ENCODE measurements around the gene TMEM80. TPM values are rescaled to one million over a fixed set of nuclear protein-coding genes. Genes with fewer than 3 reads are reported as not detected.

The TMEM80 gene
- total RNA-seq, 4 donors from 2014 or later = 19.3 to 121 (median 41.8) TPM

- no peaks in the 10 kb centered on the region for H3K9me3 ChIP-seq
- TF ChIP-seq POLR2AphosphoS5 (IDR thresholded peaks at IDR 0.05) (peak in 2 of 3 donors; percentile 33 to 43), POLR2A (IDR thresholded peaks at IDR 0.05) (peak; percentile 37), CTCF (IDR thresholded peaks at IDR 0.05) (no peak), EP300 (IDR thresholded peaks at IDR 0.05; ENCODE audit: low read depth) (no peak)
- H3K4me3 ChIP-seq = no peak overlapping the region
- H3K36me3 ChIP-seq = peaks cover 0 to 8% (median 0%) of the 10 kb centered on the region in 4 donors
- peak overlapping the region; percentile 92 to 94 (median 94) for H3K27ac ChIP-seq
- peak; percentile 77 for DNase-seq
- WGBS, 2 donors (ENCODE audit: low coverage in 1 of 2) = 70 to 73% methylated on average over 5 to 25 of the region's 26 CpGs
- intact Hi-C loops (cut with DNase I; ENCODE audit: low total_unique reads) (no loop called here), in situ Hi-C loops (cut with MboI; ENCODE audit: low pct_ligation_motif_present in 1 of 4, low pct_unique_long_range_greater_than_20kb in 1 of 4, low sequenced_read_pairs in 3 of 4) (no loop called here)
- H3K4me1 ChIP-seq = peaks cover 25 to 59% (median 51%) of the 10 kb centered on the region in 4 donors
- H3K27me3 ChIP-seq = peaks cover 10% of the 10 kb centered on the region
Measured at GRCh38 chr11:702462-703461, 7.1 kb downstream of the TMEM80 start.

GRCh38 chr11:703506-703905 lies 7.9 kb downstream of the TMEM80 start:
- no peak for DNase-seq
- intact Hi-C loops (cut with DNase I; ENCODE audit: low total_unique reads) = no loop called here

GRCh38 chr11:704228-704674 lies 8.6 kb downstream of the TMEM80 start:
- TF ChIP-seq POLR2AphosphoS5 (IDR thresholded peaks at IDR 0.05) (no peak), EP300 (IDR thresholded peaks at IDR 0.05; ENCODE audit: low read depth) (no peak), CTCF (IDR thresholded peaks at IDR 0.05) (no peak), POLR2A (IDR thresholded peaks at IDR 0.05) (no peak)
- intact Hi-C loops (cut with DNase I; ENCODE audit: low total_unique reads) (no loop called here), in situ Hi-C loops (cut with MboI; ENCODE audit: low pct_ligation_motif_present in 1 of 4, low pct_unique_long_range_greater_than_20kb in 1 of 4, low sequenced_read_pairs in 3 of 4) (no loop called here)
- H3K9me3 ChIP-seq = no peaks in the 10 kb centered on the region
- WGBS, 2 donors (ENCODE audit: low coverage in 1 of 2) = 85% methylated on average over 18 of the region's 18 CpGs; no CpG with 5 or more reads in 1 of the 2 donors
- peaks cover 10% of the 10 kb centered on the region for H3K27me3 ChIP-seq
- H3K4me3 ChIP-seq = no peak overlapping the region
- peak overlapping the region; percentile 92 to 94 (median 94) for H3K27ac ChIP-seq
- H3K36me3 ChIP-seq = peaks cover 0 to 5% (median 0%) of the 10 kb centered on the region in 4 donors
- no peak for DNase-seq
- peaks cover 23 to 60% (median 52%) of the 10 kb centered on the region in 4 donors for H3K4me1 ChIP-seq

More at GRCh38 chr11:703506-703905, 7.9 kb downstream of the TMEM80 start:
- 83 to 92% methylated on average over 2 to 9 of the region's 9 CpGs for WGBS, 2 donors (ENCODE audit: low coverage in 1 of 2)
- in situ Hi-C loops (cut with MboI; ENCODE audit: low pct_ligation_motif_present in 1 of 4, low pct_unique_long_range_greater_than_20kb in 1 of 4, low sequenced_read_pairs in 3 of 4) = no loop called here
- TF ChIP-seq EP300 (IDR thresholded peaks at IDR 0.05; ENCODE audit: low read depth) (no peak), POLR2AphosphoS5 (IDR thresholded peaks at IDR 0.05) (no peak), POLR2A (IDR thresholded peaks at IDR 0.05) (no peak), CTCF (IDR thresholded peaks at IDR 0.05) (no peak)
- Histone ChIP-seq H3K36me3 (peaks cover 0 to 8% (median 0%) of the 10 kb centered on the region in 4 donors), H3K4me3 (no peak overlapping the region), H3K27ac (peak overlapping the region; percentile 92 to 94 (median 94)), H3K4me1 (peaks cover 23 to 59% (median 53%) of the 10 kb centered on the region in 4 donors), H3K9me3 (no peaks in the 10 kb centered on the region), H3K27me3 (peaks cover 10% of the 10 kb centered on the region)
